GM12878 (cell line): ENCODE measurements around the gene RARA. TPM values are rescaled to one million over a fixed set of nuclear protein-coding genes. Genes with fewer than 3 reads are reported as not detected.
"Not testable (repeated sequence)": the region's sequence is repeated elsewhere in the genome, so short reads cannot be mapped to it uniquely, and the experiment has no call there.

Experiments
- ATAC-seq: fragments of 200-7000 bp; cut with Tn5 transposase; 3 replicates; pipeline ENCODE4 v1.9.1; 2020; ENCODE audit warnings: mild to moderate bottlenecking, moderate library complexity
- BruUV-seq: library from RNA; stranded (reverse); fragments of 400-500 nt; replicated peaks from 2 replicates; lab custom pipeline; 2021; lab: Mats Ljungman, UMichigan
- CTCF ChIA-PET: fragments of 300-600 bp; sonication (Branson Sonifier 250); formaldehyde crosslinking; extraction: SDS; loops from one replicate; lab custom pipeline; 2021; ENCODE audit warnings: inconsistent platforms; lab: Yijun Ruan, JAX
- POLR2A ChIA-PET: fragments of 350-600 bp; formaldehyde crosslinking; extraction: SDS; loops from one replicate; lab custom pipeline; 2021; ENCODE audit warnings: inconsistent platforms; lab: Charles Lee
- RAD21 ChIA-PET: fragments of 300-600 bp; sonication (Branson Sonifier 250); formaldehyde crosslinking; loops from one replicate; lab custom pipeline; 2023; ENCODE audit warnings: antibody characterized with exemption; ENCODE audit not compliant: unreplicated experiment; lab: Charles Lee
- SMC1A ChIA-PET: fragments of 300-600 bp; sonication (Branson Sonifier 250); formaldehyde crosslinking; loops from one replicate; lab custom pipeline; 2023; ENCODE audit not compliant: unreplicated experiment, uncharacterized antibody; lab: Charles Lee
- DNase-seq: peaks from one replicate; pipeline ENCODE4 v3.0.0-alpha.2; 2011; ENCODE audit warnings: low read depth, low spot score
- FAIRE-seq: peaks from 3 replicates; lab custom pipeline; 2011; peaks lifted over from hg19 to GRCh38; lab: Jason Lieb, UNC
- H2AFZ ChIP-seq: 2 replicates; pipeline ENCODE4 v1.6.0; 2011; ENCODE audit warnings: low read depth, low read length, control low read depth; ENCODE audit not compliant: control insufficient read depth
- H3K27ac ChIP-seq: 2 replicates; pipeline ENCODE4 v1.5.1; 2011; ENCODE audit warnings: control low read depth; ENCODE audit not compliant: control insufficient read depth, insufficient read depth
- H3K27me3 ChIP-seq, 2 experiments: replicated peaks in 1 of 2; 2 replicates each; pipeline versions ENCODE4 v1.6.0 to v1.6.1; 2011; ENCODE audit warnings: low read length in 1 of 2; ENCODE audit not compliant: control insufficient read depth in 2 of 2, insufficient read depth in 2 of 2
- H3K36me3 ChIP-seq, 2 experiments: 2 replicates each; pipeline ENCODE4 v1.5.1; 2011; ENCODE audit warnings: low read length in 1 of 2; ENCODE audit not compliant: control insufficient read depth in 2 of 2, insufficient read depth in 2 of 2
- H3K4me1 ChIP-seq: 2 replicates; pipeline ENCODE4 v1.6.1; 2011; ENCODE audit warnings: mild to moderate bottlenecking, low read length, moderate library complexity, mixed read lengths; ENCODE audit not compliant: control insufficient read depth, insufficient read depth
- H3K4me2 ChIP-seq: 2 replicates; pipeline ENCODE4 v1.6.0; 2011; ENCODE audit warnings: control low read depth; ENCODE audit not compliant: control insufficient read depth, insufficient read depth
- H3K4me3 ChIP-seq: fragments of 200-600 bp; sonication (generic); 2 replicates; pipeline ENCODE4 v1.5.1; 2016
- H3K79me2 ChIP-seq: 2 replicates; pipeline ENCODE4 v1.6.0; 2011; ENCODE audit warnings: low read length; ENCODE audit not compliant: control insufficient read depth, insufficient read depth
- H3K9ac ChIP-seq: 2 replicates; pipeline ENCODE4 v1.8.0; 2011; ENCODE audit warnings: low read length, control low read depth, mixed read lengths; ENCODE audit not compliant: control insufficient read depth, insufficient read depth
- H3K9me3 ChIP-seq: replicated peaks from 3 replicates; pipeline ENCODE4 v1.5.1; 2011; ENCODE audit warnings: mild to moderate bottlenecking, low read length; ENCODE audit not compliant: control insufficient read depth, insufficient read depth
- H4K20me1 ChIP-seq: 2 replicates; pipeline ENCODE4 v1.6.0; 2011; ENCODE audit not compliant: control insufficient read depth, insufficient read depth
- CHD4 ChIP-seq: fragments of 200-600 bp; sonication (generic); IDR thresholded peaks from 2 replicates; pipeline ENCODE4 v1.6.1; 2016; ENCODE audit warnings: mild to moderate bottlenecking
- EP300 ChIP-seq, 2 experiments: fragments of 150-350 bp in 1 of 2; IDR thresholded peaks; 2 replicates each; pipeline ENCODE4 v1.6.1; 2011 to 2012; ENCODE audit warnings: low read depth in 2 of 2, low read length in 2 of 2, borderline replicate concordance in 1 of 2, improper control_type of control experiment in 1 of 2, inconsistent platforms in 1 of 2; ENCODE audit not compliant: control insufficient read depth in 1 of 2
- FOS ChIP-seq: IDR thresholded peaks from 3 replicates; pipeline ENCODE4 v1.6.1; 2011; ENCODE audit warnings: borderline replicate concordance; ENCODE audit not compliant: insufficient read length; ENCODE audit errors: extremely low read depth
- LARP7 ChIP-seq: fragments of 450-650 bp; IDR thresholded peaks from 2 replicates; pipeline ENCODE4 v1.6.1; 2017; ENCODE audit warnings: mild to moderate bottlenecking
- NFYA ChIP-seq: IDR thresholded peaks from 2 replicates; pipeline ENCODE4 v1.6.1; 2011; ENCODE audit warnings: low read depth, mild to moderate bottlenecking, low read length, improper control_type of control experiment, borderline replicate concordance
- NFYB ChIP-seq: IDR thresholded peaks from 2 replicates; pipeline ENCODE4 v1.6.1; 2011; ENCODE audit warnings: low read depth, mild to moderate bottlenecking, low read length, improper control_type of control experiment, moderate library complexity; ENCODE audit not compliant: insufficient read depth
- NKRF ChIP-seq: fragments of 450-650 bp; conservative IDR thresholded peaks from 2 replicates; pipeline ENCODE4 v1.6.1; 2017; ENCODE audit warnings: mild to moderate bottlenecking, moderate library complexity
- STAT1 ChIP-seq: fragments of 450-650 bp; conservative IDR thresholded peaks from 2 replicates; pipeline ENCODE4 v1.6.1; 2014; ENCODE audit warnings: antibody characterized with exemption, mild to moderate bottlenecking
- WGBS: methylation state at CpG from one replicate; pipeline ENCODE4 v1.1.6; 2016; ENCODE audit warnings: low lambda C conversion rate; ENCODE audit not compliant: insufficient replicate concordance, insufficient coverage; ENCODE audit errors: missing lambda C conversion rate; 5-methylcytosine and 5-hydroxymethylcytosine counted together
- in situ Hi-C: fragments of 300-500 bp; cut with MboI; formaldehyde crosslinking; loops from 9 replicates; pipeline ENCODE4 v1.14.3; 2018; ENCODE audit warnings: mixed read lengths
- intact Hi-C: fragments of 100-400 bp; cut with micrococcal nuclease; formaldehyde crosslinking; loops from one replicate; pipeline ENCODE4 v1.14.2; 2022; ENCODE audit not compliant: unreplicated experiment
- polyA plus RNA-seq, 11 experiments: library from polyadenylated mRNA; depleted of rRNA in 4 of 11; unstranded in 6 of 11; stranded (reverse) in 5 of 11; fragments of >200 nt; fragmentation: Nextera tagmentation in 4 of 11; fragmentation: Illumina TruSeq in 1 of 11; extraction: Ambion mirVana in 4 of 11; extraction: Trizol in 1 of 11; gene quantifications; 1 replicate in 1 of 11; 2 replicates in 10 of 11; pipeline versions ENCODE4 v1.2.1 to v1.2.3, GENCODE V29; 2011 to 2016; ENCODE audit warnings: inconsistent platforms in 2 of 11, missing spikeins in 2 of 11, low read depth in 1 of 11
- total RNA-seq, 4 experiments: library from RNA; depleted of rRNA in 3 of 4; stranded (reverse); fragments of >200 nt in 3 of 4; fragmentation: Illumina TruSeq in 1 of 4; extraction: Trizol in 1 of 4; gene quantifications; 2 replicates each; pipeline versions ENCODE4 v1.2.1 to v1.2.3, GENCODE V29; 2013 to 2021

Gene RARA
- total and polyA plus RNA-seq, 10 of the 15 experiments (the other 5 are each of a cell fraction or from before 2014, with no cell fraction given): 0.13 to 33.6 (median 13.6) TPM

GRCh38 chr17:40303708-40304551 lies 5.0 kb upstream of the RARA start (continued):
- TF ChIP-seq EP300 (IDR thresholded peaks at IDR 0.05; ENCODE audit: borderline replicate concordance in 1 of 2, control insufficient read depth in 1 of 2, low read depth in 2 of 2, low read length in 2 of 2) (no peak), FOS (no peak), NKRF (no peak), NFYA (no peak), LARP7 (no peak), STAT1 (no peak), NFYB (no peak), CHD4 (no peak)

- H3K9me3 ChIP-seq, FAIRE-seq, H3K9ac ChIP-seq, H4K20me1 ChIP-seq, H3K27me3 ChIP-seq, H3K4me2 ChIP-seq, H3K27ac ChIP-seq, BruUV-seq, H3K79me2 ChIP-seq, H3K4me3 ChIP-seq, H2AFZ ChIP-seq, ATAC-seq, DNase-seq: not testable (repeated sequence)
- in situ Hi-C loops (loop anchor here (5.0 kb wide), 1 partner anchor 48 kb away; no protein-coding TSS in a partner anchor), intact Hi-C loops (loop anchor here (5.0 kb wide), 1 partner anchor 228 kb away; no protein-coding TSS in a partner anchor)
- RAD21 ChIA-PET: interaction anchor here (1.1 to 18.7 kb wide), 8 partner anchors 13 to 244 kb away, joined by 3 to 271 read pairs (median 6); no protein-coding TSS in a partner anchor
- H3K36me3 ChIP-seq: peaks cover 4 to 11% of the 10 kb centered on the region in 2 experiments
- SMC1A ChIA-PET: interaction anchor here (0.8 to 11.2 kb wide), 10 partner anchors 10 to 192 kb away, joined by 3 to 172 read pairs (median 5); no protein-coding TSS in a partner anchor
- 98% methylated on average over 5 of the region's 5 CpGs for WGBS
- H3K4me1 ChIP-seq: peaks cover 17% of the 10 kb centered on the region
- CTCF ChIA-PET: interaction anchor here (0.6 to 10.6 kb wide), 16 partner anchors 8 to 1359 kb away, joined by 3 to 311 read pairs (median 12); partner anchors contain the start of genes CDC6 and TOP2A
- POLR2A ChIA-PET: interaction anchor here (0.6 to 0.9 kb wide), 2 partner anchors 49 to 57 kb away, joined by 3 to 4 read pairs; no protein-coding TSS in a partner anchor
These were observed 4.5 kb upstream of the RARA start for GRCh38 chr17:40304552-40304863.

GRCh38 chr17:40304866-40305265 lies 4.1 kb upstream of the RARA start:
- not testable (repeated sequence) for ATAC-seq, DNase-seq, H4K20me1 ChIP-seq, H3K27ac ChIP-seq, H3K9ac ChIP-seq, H3K4me2 ChIP-seq, BruUV-seq, H2AFZ ChIP-seq, FAIRE-seq, H3K79me2 ChIP-seq, H3K27me3 ChIP-seq, H3K9me3 ChIP-seq, H3K4me3 ChIP-seq
- peaks cover 20% of the 10 kb centered on the region for H3K4me1 ChIP-seq
- ChIA-PET POLR2A (interaction anchor here (0.9 kb wide), 1 partner anchor 48 kb away, joined by 3 read pairs; no protein-coding TSS in a partner anchor), CTCF (interaction anchor here (0.5 to 10.6 kb wide), 14 partner anchors 8 to 1359 kb away, joined by 3 to 311 read pairs (median 12); partner anchors contain the start of genes CDC6 and TOP2A), RAD21 (interaction anchor here (1.1 to 18.7 kb wide), 6 partner anchors 13 to 244 kb away, joined by 3 to 271 read pairs (median 9); no protein-coding TSS in a partner anchor), SMC1A (interaction anchor here (0.6 to 11.2 kb wide), 11 partner anchors 10 to 193 kb away, joined by 3 to 172 read pairs (median 5); no protein-coding TSS in a partner anchor)
- in situ Hi-C loops: loop anchor here (5.0 kb wide), 2 partner anchors 47 to 232 kb away; no protein-coding TSS in a partner anchor
- H3K36me3 ChIP-seq: peaks cover 4 to 11% of the 10 kb centered on the region in 2 experiments
- whole genome bisulfite sequencing: 100% methylated on average over 5 of the region's 5 CpGs
- intact Hi-C loops: loop anchor here (5.0 kb wide), 1 partner anchor 227 kb away; no protein-coding TSS in a partner anchor
